SK-N-SH treated with all-trans-retinoic acid at 6 μM for 48 hours (cell line): ENCODE data around the gene MLLT1.

Source experiments
- CSDC2 ChIP-seq: fragments of 250-450 bp; sonication (Bioruptor Pico); IDR thresholded peaks from 2 replicates; pipeline ENCODE4 v1.5.0; 2020; ENCODE audit warnings: mild to moderate bottlenecking, moderate library complexity
- ISL1 ChIP-seq: fragments of 250-450 bp; sonication (Bioruptor Pico); IDR thresholded peaks from 2 replicates; pipeline ENCODE4 v2.1.2; 2022; ENCODE audit warnings: mild to moderate bottlenecking, moderate library complexity
- OSR1 ChIP-seq: fragments of 250-450 bp; sonication (Bioruptor Pico); IDR thresholded peaks from 2 replicates; pipeline ENCODE4 v1.8.0; 2022; ENCODE audit warnings: moderate library complexity, mild to moderate bottlenecking, inconsistent platforms
- SNAI2 ChIP-seq: fragments of 250-450 bp; sonication (Bioruptor Pico); IDR thresholded peaks from 2 replicates; pipeline ENCODE4 v1.5.0; 2020; ENCODE audit warnings: mild to moderate bottlenecking, moderate library complexity
- ZC3H10 ChIP-seq: fragments of 250-450 bp; sonication (Bioruptor Pico); IDR thresholded peaks from 2 replicates; pipeline ENCODE4 v1.5.1; 2021; ENCODE audit warnings: mild to moderate bottlenecking, moderate library complexity
- ZFP30 ChIP-seq: fragments of 450-650 bp; formaldehyde crosslinking; IDR thresholded peaks from 2 replicates; pipeline ENCODE4 v1.5.0; 2022; ENCODE audit warnings: mild to moderate bottlenecking, moderate library complexity
- ZNF565 ChIP-seq: fragments of 450-650 bp; formaldehyde crosslinking; conservative IDR thresholded peaks from 2 replicates; pipeline ENCODE4 v1.5.0; 2020; ENCODE audit warnings: low read depth, mild to moderate bottlenecking, moderate library complexity
- TF ChIP-seq, protein P1 (sequence below): fragments of 250-450 bp; sonication (Bioruptor Pico); IDR thresholded peaks from 2 replicates; pipeline ENCODE4 v1.5.0; 2020; ENCODE audit warnings: mild to moderate bottlenecking, moderate library complexity
- TF ChIP-seq, protein P2 (sequence below): fragments of 250-450 bp; sonication (Bioruptor Pico); IDR thresholded peaks from 2 replicates; pipeline ENCODE4 v1.8.0; 2020; ENCODE audit warnings: mild to moderate bottlenecking, moderate library complexity, borderline replicate concordance

DNA sequence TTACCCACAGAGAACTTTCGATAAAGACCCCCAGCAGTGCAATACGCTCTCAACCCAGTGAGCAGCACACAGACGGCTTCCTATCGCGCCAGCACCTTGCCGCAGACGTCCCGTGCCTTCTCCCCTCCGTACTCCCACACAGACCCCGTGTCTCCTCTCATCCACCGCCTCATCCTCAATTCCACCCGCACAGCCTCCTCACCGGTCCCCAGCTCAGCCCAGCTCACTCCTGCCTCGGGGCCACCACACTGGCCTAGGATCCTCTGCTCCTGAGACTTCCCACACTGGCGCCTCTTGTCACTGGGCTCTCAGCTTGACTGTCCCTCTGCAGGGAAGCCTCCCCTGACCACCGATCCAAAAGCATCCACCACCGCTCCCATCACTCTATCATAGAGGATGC, 9.0 kb downstream of the MLLT1 start:
- TF ChIP-seq ZFP30 (CRISPR knock-in tag) (no peak), OSR1 (CRISPR knock-in tag) (no peak), ISL1 (CRISPR knock-in tag) (no peak), ZNF565 (no peak), CSDC2 (CRISPR knock-in tag) (no peak), ZC3H10 (no peak), SNAI2 (CRISPR knock-in tag) (no peak)
- TF ChIP-seq, protein P1, sequence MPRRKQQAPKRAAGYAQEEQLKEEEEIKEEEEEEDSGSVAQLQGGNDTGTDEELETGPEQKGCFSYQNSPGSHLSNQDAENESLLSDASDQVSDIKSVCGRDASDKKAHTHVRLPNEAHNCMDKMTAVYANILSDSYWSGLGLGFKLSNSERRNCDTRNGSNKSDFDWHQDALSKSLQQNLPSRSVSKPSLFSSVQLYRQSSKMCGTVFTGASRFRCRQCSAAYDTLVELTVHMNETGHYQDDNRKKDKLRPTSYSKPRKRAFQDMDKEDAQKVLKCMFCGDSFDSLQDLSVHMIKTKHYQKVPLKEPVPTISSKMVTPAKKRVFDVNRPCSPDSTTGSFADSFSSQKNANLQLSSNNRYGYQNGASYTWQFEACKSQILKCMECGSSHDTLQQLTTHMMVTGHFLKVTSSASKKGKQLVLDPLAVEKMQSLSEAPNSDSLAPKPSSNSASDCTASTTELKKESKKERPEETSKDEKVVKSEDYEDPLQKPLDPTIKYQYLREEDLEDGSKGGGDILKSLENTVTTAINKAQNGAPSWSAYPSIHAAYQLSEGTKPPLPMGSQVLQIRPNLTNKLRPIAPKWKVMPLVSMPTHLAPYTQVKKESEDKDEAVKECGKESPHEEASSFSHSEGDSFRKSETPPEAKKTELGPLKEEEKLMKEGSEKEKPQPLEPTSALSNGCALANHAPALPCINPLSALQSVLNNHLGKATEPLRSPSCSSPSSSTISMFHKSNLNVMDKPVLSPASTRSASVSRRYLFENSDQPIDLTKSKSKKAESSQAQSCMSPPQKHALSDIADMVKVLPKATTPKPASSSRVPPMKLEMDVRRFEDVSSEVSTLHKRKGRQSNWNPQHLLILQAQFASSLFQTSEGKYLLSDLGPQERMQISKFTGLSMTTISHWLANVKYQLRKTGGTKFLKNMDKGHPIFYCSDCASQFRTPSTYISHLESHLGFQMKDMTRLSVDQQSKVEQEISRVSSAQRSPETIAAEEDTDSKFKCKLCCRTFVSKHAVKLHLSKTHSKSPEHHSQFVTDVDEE (CRISPR knock-in tag), result no peak
- TF ChIP-seq, protein P2, sequence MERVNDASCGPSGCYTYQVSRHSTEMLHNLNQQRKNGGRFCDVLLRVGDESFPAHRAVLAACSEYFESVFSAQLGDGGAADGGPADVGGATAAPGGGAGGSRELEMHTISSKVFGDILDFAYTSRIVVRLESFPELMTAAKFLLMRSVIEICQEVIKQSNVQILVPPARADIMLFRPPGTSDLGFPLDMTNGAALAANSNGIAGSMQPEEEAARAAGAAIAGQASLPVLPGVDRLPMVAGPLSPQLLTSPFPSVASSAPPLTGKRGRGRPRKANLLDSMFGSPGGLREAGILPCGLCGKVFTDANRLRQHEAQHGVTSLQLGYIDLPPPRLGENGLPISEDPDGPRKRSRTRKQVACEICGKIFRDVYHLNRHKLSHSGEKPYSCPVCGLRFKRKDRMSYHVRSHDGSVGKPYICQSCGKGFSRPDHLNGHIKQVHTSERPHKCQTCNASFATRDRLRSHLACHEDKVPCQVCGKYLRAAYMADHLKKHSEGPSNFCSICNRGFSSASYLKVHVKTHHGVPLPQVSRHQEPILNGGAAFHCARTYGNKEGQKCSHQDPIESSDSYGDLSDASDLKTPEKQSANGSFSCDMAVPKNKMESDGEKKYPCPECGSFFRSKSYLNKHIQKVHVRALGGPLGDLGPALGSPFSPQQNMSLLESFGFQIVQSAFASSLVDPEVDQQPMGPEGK (CRISPR knock-in tag), result no peak
